ENCODE data around the gene ORC6.

The ORC6 gene

GRCh38 chr16:46729326-46729995, 40.0 kb downstream of the ORC6 start (continued):
- no peak for TF ChIP-seq HIC1 (tag by site-specific recombination; IDR thresholded peaks at IDR 0.05)
- no peak for TF ChIP-seq ZNF155 (tag by site-specific recombination; IDR thresholded peaks at IDR 0.05)

- no peaks in the 10 kb centered on the region for H3K9me3 ChIP-seq (ENCODE audit: control insufficient read depth, insufficient read depth, low read depth, low read length)
- no peaks in the 10 kb centered on the region for H3K4me1 ChIP-seq (ENCODE audit: control insufficient read depth, insufficient read depth, low read length)
- ChIA-PET POLR2A (interaction anchor here (0.6 kb wide), 1 partner anchor 12 kb away, joined by 3 read pairs; no protein-coding TSS in a partner anchor), CTCF (no interaction called here)
- no peak overlapping the region for H3K27ac ChIP-seq (ENCODE audit: extremely low read depth, low read depth, low read length)
- no peak overlapping the region for H3K4me3 ChIP-seq (ENCODE audit: low read depth, low read length)
- TF ChIP-seq ZSCAN18 (tag by site-specific recombination; IDR thresholded peaks at IDR 0.05) (no peak), ZFP3 (tag by site-specific recombination; IDR thresholded peaks at IDR 0.05; ENCODE audit: low read depth) (no peak), ZNF266 (tag by site-specific recombination; IDR thresholded peaks at IDR 0.05; ENCODE audit: low read depth) (no peak), ZNF654 (tag by site-specific recombination; IDR thresholded peaks at IDR 0.05; ENCODE audit: low read depth) (no peak)
- H3K36me3 ChIP-seq (ENCODE audit: control insufficient read depth in 2 of 2, insufficient read depth in 1 of 2, low read length in 2 of 2) = no peaks in the 10 kb centered on the region
Observed at GRCh38 chr16:46730126-46730525, 40.7 kb downstream of the ORC6 start.

- no peak overlapping the region for H3K27ac ChIP-seq (ENCODE audit: extremely low read depth, low read depth, low read length)
- H3K4me3 ChIP-seq (ENCODE audit: low read depth, low read length) = no peak overlapping the region
- ChIA-PET CTCF (interaction anchor here (0.7 kb wide), 1 partner anchor 764 kb away, joined by 4 read pairs; no protein-coding TSS in a partner anchor), POLR2A (no interaction called here)
- no peaks in the 10 kb centered on the region for H3K9me3 ChIP-seq (ENCODE audit: control insufficient read depth, insufficient read depth, low read depth, low read length)
- no peaks in the 10 kb centered on the region for H3K36me3 ChIP-seq (ENCODE audit: control insufficient read depth in 2 of 2, insufficient read depth in 1 of 2, low read length in 2 of 2)
- H3K4me1 ChIP-seq (ENCODE audit: control insufficient read depth, insufficient read depth, low read length) = no peaks in the 10 kb centered on the region
- TF ChIP-seq ZNF148 (tag by site-specific recombination; IDR thresholded peaks at IDR 0.05; ENCODE audit: borderline replicate concordance) (no peak), PATZ1 (tag by site-specific recombination; IDR thresholded peaks at IDR 0.05) (no peak), ZNF16 (tag by site-specific recombination; IDR thresholded peaks at IDR 0.05; ENCODE audit: low read depth) (no peak), ZNF280D (tag by site-specific recombination; IDR thresholded peaks at IDR 0.05) (no peak), ZNF768 (tag by site-specific recombination; IDR thresholded peaks at IDR 0.05) (no peak), ZNF157 (tag by site-specific recombination; IDR thresholded peaks at IDR 0.05) (no peak), ZNF449 (tag by site-specific recombination; IDR thresholded peaks at IDR 0.05) (peak; percentile 85)
Observed at GRCh38 chr16:46730801-46731690, 41.6 kb downstream of the ORC6 start.

Measured in HEK293 (cell line).